Central memory CD4-positive, alpha-beta T cell (primary cell): Measurements from ENCODE around the gene ESPNL.
"Not testable (repeated sequence)": the region's sequence is repeated elsewhere in the genome, so short reads cannot be mapped to it uniquely, and the experiment has no call there.

Experiments used
- DNase-seq: peaks from one replicate; pipeline ENCODE4 v3.0.0; 2022

Gene ESPNL

DNA sequence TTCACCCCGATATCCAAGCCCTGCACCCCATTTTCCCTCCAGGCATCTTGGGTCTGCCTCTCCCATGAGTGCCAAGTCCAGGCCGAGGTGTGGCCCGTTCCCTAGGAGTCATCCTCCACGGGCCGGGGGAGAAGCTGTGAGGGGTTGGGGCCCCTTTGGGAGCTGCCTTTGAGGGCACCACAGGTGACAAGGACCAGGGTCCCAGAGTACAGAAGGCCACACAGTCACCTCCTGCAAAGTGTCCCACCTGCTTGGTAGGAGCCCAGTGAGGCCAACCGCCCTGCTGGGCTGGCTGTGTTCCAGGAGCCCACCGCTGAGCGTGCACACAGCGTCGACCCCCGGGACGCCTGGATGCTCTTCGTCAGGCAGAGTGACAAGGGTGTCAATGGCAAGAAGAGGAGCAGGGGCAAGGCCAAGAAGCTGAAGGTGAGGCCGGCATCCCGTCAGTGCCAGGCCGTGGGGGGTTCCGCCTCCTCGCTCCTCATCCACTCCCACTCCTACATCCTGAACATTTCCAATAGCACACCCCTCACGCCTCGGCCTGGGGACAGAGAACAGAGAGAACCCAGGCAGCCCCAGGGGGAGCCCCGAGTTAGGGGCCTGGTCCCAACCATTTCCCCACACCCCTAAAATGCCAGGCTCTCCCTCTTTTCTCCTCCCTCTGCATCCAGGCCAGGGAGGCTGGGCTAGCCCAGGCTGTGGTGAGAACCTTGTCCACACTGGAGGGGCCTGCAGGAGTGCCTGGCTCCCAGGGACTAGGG is 61.3 kb downstream of the ESPNL start:
- no peak for DNase-seq

DNA sequence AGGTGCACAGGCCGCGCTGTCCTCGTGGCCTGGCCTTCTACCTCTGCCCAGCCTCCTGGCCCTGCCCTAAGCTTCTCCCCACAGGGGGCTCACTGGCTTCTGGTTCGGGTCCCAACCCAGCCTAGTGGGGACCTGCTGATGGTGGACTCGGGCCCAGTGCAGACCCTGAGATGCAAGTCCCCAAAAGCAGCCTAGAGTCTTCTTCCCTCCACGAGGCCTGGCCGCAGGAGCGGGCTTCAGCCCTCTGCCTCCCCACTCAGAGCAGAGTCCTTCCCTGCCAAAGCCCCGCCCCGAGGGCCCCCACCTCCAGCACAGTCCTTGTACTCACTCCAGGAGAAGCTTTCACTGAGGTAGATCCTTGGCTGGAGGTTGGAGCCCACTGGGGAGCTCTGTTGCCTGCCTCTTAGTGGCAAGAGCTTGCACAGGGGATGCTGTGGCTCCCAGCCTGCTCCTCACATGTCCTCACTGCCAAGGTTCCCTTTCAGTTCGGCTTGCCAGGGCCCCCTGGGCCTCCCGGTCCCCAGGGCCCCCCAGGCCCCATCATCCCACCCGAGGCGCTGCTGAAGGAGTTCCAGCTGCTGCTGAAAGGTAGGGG is 62.2 kb downstream of the ESPNL start:
- DNase-seq = no peak

GRCh38 chr2:238162846-238163441 is 62.8 kb downstream of the ESPNL start:
- DNase-seq = no peak

GRCh38 chr2:238163481-238164198 is 63.5 kb downstream of the ESPNL start:
- no peak for DNase-seq

- DNase-seq = no peak
These were observed 64.8 kb downstream of the ESPNL start for GRCh38 chr2:238164906-238165287.

DNA sequence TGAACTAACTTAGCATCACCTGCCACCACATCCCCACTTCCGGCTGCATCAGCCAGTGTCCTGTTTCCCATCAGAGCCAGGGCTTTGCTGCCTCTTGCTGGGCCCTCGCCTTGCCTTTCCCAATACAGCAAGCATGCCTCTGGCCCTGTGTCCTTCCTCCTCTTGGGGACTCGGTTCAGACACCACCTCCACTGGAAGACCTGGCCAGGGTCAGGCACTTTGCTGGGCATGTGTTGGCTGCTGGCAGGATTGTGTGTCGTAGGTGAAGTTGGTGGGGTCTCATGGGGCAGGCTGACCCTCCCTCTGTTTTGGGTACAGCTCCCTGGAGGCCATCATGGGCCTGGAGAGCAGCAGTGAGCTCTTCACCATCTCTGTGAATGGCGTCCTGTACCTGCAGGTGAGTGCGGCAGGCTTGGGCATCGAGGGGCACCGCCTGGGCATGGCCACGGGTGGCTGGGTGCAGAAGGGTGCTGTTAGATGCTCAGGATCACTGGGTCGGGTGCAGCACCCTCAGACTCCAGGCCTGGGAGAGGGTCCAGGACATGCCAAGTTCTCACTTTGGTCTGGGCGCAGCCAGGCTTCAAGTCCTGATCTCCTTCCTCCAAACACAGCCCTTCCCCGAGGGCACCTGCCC is 65.3 kb downstream of the ESPNL start:
- DNase-seq = no peak

DNA sequence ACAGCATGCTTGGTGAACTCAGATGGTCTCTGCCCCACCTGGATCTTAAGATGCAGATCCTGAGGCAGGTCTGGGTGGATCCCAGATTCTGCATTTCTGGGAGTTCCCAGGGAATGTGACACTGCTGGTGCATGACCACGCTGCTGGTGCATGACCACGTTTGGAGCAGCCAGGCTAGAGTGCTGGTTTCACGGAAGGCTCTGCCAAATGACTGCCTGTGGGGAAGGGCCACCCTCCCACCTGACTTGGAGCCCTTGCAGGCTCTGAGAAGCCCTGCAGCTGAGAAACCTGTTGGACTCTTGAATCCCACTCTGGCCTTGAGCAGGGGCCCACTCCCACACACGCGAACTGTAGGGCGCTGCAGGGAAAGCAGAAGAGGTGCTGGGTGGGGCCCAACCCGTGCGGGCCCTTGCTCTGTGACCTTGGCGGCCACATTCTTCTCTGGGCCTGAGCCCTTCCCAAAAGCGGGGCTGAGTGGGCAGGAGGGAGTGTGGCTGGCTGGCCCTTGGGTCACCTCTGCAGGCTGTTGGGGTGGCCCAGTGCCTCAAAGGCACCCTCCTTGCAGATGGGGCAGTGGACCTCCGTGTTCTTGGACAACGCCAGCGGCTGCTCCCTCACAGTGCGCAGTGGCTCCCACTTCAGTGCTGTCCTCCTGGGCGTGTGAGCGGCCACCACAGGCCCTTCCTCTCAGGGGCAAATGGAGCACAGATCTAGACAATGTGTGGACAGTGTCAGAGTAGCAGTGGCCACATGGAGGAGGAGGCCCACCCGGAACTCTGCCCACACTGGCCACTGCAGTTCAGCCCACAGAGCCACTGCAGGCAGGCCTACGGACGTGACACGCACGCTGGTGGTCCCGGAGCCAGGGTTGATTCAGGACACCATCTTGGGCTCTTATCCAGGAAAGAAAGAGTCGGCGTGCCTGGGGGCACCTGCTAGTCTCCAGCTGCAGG is 66.5 kb downstream of the ESPNL start:
- no peak for DNase-seq

GRCh38 chr2:238167344-238167715 is 67.2 kb downstream of the ESPNL start:
- DNase-seq = no peak

GRCh38 chr2:238167761-238168160 is 67.6 kb downstream of the ESPNL start:
- no peak for DNase-seq

DNA sequence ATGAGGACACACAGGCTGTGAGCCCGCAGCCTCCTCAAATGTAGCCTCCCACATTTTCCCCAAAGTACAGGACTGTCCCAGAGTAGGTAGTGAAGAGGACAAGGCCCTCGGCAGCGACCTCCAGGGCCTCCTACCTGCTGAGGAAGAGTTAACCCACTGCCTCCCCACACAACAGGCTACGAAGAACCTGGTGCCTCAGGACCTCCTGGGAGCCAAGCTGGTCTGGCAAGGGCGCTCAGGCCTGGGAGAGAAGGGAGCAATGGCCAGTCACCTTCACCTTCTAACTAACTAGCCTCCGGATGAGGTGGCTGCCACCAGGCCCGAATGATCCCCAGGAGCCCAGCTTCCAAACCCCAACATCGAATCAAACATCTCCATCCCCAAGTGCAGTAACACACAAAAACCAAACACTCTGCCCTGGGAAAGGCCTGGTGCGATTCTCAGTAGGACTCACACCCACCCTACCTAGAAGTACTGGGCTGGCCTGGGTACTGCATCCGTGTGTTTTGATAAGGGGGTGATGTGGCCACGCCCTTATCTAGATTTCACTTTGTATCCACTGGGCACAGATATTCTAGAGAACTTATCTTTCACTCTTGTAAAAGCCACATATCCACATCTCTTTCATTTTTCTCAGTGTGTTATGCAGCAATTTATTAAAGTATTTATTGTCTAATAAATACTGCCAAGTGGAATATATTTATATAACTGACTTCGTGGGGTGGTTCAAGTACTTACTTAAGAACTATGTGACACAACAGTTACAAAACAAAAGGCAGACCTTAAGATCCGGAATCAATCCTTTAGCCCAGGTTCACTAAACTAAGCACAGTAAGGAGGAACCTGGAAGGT is 68.3 kb downstream of the ESPNL start:
- DNase-seq = no peak

DNA sequence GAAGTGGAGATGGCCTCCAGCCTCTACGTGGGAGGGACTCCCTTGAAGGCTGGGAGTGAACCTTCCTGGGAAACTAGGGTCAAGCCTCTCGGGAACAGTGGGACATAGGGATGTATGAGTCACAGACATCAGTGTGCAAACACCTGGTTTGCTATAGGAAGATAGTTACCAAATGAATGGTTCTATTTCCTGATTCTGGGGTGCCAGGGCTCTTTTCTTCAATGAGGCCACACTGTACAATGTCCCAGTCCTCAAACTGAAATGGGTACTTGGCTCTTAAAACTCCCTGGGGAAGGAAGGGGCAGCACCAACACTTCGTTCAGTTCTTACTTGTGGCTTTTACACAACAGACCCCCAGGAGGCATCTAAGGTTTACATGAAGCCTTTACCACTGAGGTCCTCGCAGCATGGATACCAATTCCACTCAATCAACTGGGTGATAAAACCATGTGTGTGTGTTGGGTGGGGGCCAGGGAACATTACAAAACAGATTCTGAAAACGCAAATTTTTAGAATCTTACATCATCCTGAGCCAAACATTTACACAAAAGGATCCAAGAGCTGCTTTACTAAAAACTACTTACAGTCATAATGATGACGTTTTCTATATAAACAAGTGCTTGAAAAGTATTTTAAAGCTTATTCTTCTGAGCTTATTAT is 69.0 kb downstream of the ESPNL start:
- DNase-seq = no peak

GRCh38 chr2:238169708-238170251 is 69.6 kb downstream of the ESPNL start:
- DNase-seq = no peak

- DNase-seq = no peak
These were observed 70.4 kb downstream of the ESPNL start for GRCh38 chr2:238170386-238171071.

- not testable (repeated sequence) for DNase-seq
These were observed 70.9 kb downstream of the ESPNL start for GRCh38 chr2:238171072-238171431.

- no peak for DNase-seq
These were observed 71.5 kb downstream of the ESPNL start for GRCh38 chr2:238171575-238172187.

GRCh38 chr2:238172439-238172838 is 72.3 kb downstream of the ESPNL start:
- no peak for DNase-seq

DNA sequence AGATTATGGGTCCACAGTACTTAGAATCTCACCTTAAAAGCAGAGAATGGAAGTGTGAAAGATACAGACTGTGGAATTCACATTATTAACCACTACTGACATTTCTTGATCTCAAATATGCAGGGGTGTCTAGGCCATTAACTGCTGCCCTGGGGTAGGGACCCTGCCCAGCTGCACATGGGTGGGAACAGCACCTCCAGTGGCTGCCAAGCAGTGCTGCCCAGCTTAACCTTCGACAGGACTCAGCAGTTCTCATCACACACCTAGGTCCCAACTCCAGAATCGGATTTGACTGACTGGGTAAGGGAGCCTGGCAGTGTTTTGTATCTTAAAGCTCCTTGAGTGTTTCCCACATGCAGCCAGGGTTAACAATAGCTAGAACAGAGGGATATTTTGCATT is 73.6 kb downstream of the ESPNL start:
- no peak for DNase-seq

- DNase-seq = no peak
These were observed 74.2 kb downstream of the ESPNL start for GRCh38 chr2:238174291-238174690.

DNA sequence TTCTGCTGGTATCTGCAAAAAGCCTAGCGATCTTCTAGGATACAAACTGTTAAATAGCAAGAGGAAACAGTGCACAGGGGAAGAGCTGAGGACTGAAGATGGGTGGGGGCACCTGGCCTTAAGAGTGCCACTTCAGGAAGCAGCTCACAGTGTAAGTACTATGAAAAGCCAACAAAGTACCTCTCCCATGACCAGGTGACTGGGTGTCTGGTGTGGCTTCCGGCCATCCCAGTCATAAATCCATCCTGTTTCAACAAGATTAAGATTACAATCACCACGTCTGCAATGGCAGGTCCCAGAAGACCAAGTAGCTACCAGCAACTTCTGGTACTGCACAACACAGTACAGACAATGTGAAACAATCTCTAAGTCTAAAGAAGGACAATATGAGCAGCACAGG is 74.6 kb downstream of the ESPNL start:
- no peak for DNase-seq
